Umbilical cord (tissue), 1 donor: ENCODE results near the gene INSYN2B. TPM values are rescaled to one million over a fixed set of nuclear protein-coding genes. Genes with fewer than 3 reads are reported as not detected.

Source experiments
- total RNA-seq: library from RNA; depleted of rRNA; stranded (reverse); fragments of >200 nt; gene quantifications from one replicate; pipeline ENCODE4 v1.2.3, GENCODE V29; 2014; ENCODE audit warnings: low replicate concordance; ENCODE audit not compliant: insufficient read depth

INSYN2B gene
- total RNA-seq, 1 donor from 2014 or later = 1.7 TPM

Other genes starting within 250 kb of the INSYN2B start
- 0.48 TPM for gene FOXI1, start 125.4 kb upstream of the INSYN2B start, total RNA-seq